OCI-M2 (cell line): ENCODE measurements around the gene BIRC7.

ENCODE experiments used
- DNase-seq: peaks from one replicate; lab custom pipeline; 2025; ENCODE audit not compliant: unreplicated experiment; lab: John Stamatoyannopoulos, UW

The BIRC7 gene

DNA sequence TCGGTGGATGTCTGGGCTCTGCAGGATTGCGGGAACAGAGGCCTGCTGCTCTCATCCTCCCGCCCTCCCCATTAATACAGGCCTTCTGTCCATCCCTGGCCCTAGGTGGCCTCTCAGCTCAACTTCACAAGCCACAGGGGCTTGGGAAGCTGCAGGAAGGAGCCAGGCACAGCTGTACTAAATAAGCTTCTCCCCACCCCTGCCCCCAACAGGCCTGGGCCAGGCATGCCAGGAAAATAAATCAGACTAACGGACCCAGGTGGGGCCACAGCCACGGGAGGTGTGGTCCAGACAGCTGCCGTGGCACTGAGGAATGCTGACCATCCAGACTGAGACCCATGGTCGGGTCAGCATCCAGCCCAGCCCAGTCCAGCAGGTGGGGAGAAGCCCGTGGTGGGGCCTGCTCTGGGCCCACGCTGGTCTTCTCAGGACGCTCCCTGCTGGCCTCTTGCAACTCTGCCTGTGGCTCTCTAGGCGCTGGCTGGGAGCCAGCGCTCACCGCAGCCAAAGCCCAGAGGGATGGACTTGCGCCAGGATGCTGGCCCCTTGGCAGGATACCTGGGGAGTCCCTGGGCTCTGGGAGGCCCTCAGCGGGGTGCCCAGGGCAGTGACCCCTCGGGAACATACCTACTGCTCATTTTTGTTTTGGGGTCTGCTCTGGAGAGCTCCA, 11.2 kb upstream of the BIRC7 start:
- no peak for DNase-seq

GRCh38 chr20:63225082-63225454, 10.6 kb upstream of the BIRC7 start:
- DNase-seq = no peak

DNA sequence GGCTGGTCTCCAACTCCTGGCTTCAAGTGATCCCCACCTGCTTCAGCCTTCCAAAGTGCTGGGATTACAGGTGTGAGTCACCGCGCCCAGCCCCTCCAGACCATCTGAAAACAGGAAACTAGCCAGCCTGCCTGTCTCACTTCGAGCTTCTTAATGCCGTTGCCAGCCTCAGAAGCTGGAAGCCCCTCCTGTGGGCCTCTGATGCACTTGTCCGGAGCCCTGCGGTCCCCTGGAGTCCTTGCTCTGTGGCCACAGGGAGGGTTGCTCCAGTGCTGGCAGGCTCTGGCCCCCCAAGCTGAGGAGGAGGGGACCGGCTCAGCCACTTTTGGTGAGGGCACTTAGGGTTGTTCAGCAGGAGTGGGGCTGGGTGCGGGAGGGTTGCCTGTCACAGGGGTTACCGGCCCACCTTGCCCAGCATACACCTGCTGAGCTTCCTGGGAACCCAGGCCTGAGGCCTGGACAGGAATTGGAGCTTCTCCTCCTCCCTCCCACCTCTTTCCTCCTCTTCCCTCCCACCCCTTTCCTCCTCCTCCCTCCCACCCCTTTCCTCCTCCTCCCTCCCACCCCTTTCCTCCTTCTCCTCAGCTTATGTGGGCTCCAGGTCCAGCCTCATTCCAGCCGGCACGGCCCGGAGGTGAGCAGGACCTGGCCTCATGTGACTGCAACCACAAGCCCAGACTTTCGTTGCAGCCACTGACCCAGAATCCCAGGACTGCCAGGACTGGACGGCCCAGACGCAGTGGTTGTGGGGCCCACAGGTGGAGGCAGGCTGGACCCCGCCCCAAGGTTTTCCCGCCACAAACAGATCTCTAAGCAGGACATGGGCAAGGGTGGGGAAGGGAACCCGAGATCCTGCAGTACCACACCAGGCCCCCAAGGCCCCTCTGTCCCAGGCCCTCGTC, 9.4 kb upstream of the BIRC7 start:
- no peak for DNase-seq

DNA sequence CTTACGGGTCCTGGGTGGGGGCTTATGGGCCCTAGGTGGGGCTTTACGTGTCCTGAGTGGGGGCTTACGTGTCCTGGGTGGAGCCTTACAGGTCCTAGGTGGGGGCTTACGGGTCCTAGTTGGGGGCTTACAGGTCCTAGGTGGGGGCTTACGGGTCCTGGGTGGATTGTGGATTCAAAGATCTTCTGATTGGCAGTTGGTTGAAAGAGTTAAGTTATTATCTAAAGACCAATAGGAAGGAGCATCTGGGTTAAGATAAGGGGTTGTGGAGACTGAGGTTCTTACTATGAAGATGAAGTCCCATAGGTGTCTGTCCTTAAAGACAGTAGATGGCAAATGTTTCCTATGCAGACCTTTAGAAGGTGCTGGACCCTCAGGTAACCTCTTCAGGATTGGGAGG, 8.4 kb upstream of the BIRC7 start:
- DNase-seq = no peak

DNA sequence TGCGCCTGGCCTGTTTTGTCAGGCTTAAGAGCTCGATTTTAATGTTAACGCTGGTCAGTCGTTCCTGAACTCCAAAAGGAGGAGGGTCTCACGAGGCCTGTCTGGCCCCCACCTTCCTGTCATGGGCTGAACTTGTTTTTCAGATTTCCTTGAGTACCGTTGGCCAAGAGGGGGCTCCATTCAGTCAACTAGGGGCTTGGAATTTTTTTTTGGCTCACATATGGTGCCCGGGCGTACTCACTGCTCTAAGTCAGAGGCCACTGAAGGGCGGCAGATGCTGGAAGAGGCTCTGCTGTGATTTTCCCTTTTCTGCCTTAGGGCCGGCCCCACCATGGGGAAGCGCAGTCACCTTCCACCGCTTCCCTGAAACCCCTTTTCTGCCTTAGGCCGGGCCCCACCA, 6.9 kb upstream of the BIRC7 start:
- DNase-seq = no peak

GRCh38 chr20:63230800-63231268, 4.9 kb upstream of the BIRC7 start:
- no peak for DNase-seq

- no peak for DNase-seq
These were observed 3.3 kb upstream of the BIRC7 start for GRCh38 chr20:63232235-63233060.

GRCh38 chr20:63233061-63233344, 2.7 kb upstream of the BIRC7 start:
- no peak for DNase-seq

GRCh38 chr20:63233924-63234323, 1.8 kb upstream of the BIRC7 start:
- DNase-seq = no peak

GRCh38 chr20:63234693-63235398, 859 bp upstream of the BIRC7 start:
- DNase-seq = no peak

- no peak for DNase-seq
These were observed 572 bp downstream of the BIRC7 start for GRCh38 chr20:63236116-63236837.

- no peak for DNase-seq
These were observed 2.3 kb downstream of the BIRC7 start for GRCh38 chr20:63238031-63238430.

DNA sequence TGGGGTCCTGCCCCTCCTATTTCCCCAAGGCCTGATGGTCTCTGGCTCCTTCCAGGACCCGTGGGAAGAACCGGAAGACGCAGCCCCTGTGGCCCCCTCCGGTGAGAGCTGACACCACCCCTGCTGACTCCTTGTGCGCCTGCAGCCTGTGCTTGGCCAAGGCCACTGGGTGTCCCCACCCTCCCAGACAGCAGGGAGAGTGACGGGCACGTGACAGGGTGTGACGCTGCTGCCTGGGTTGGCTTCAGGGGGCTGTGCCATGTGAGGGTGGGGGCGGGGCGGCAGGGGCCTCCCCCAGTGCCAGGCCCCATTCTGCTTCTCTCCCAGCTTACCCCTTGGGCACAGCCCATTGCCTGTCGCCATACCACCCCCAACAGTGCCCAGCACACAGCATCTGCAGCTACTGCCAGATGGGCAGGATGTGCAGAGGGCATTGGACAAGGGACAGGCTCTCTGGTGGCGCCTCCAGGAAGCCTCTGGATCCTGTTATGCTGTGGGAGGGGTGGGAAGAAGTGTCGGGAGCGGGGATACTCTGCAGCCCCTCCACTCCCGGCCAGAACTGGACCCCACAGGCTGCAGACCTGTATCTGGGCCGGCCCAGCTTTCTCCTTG, 2.9 kb downstream of the BIRC7 start:
- no peak for DNase-seq

- DNase-seq = no peak
These were observed 3.7 kb downstream of the BIRC7 start for GRCh38 chr20:63239431-63239830.

GRCh38 chr20:63240004-63240403, 4.3 kb downstream of the BIRC7 start:
- no peak for DNase-seq

DNA sequence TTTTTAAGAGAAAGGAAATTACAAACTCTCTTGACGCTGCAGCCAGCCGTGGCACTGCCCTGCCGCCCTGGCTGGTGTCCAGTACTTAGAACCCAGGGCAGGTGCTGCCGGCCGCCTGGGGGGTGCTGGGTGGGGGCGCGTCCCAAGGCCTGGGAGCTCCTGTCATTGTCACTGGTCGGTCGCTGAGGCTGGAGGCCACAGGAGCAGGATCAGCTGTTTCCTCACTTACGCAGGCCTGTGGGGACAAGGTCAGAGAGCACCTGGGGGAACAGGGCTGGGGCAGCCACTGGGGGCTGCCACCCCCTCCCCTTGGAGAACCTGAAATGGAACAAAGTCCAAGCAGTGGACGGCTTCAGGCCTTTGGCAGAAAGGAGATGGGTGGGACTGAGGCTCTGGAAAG, 5.6 kb downstream of the BIRC7 start:
- no peak for DNase-seq

DNA sequence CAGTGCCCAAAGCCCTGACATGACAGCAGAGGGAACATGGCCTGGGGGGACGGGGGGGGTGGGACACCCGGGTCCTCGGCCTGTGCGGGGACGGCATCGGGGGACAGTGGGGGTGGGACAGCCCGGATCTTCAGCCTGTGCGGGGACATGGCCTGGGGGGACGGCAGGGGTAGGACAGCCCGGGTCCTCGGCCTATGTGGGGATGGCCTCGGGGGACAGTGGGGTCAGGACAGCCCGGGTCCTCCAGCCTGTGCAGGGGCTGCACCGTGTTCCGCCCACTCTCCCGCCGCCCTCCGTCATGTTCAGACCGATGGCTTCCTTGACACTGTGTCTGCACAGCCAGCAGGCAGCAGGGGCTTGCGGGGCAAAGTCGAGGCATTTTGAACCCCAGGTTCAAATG, 7.0 kb downstream of the BIRC7 start:
- DNase-seq = no peak

- DNase-seq = no peak
These were observed 8.0 kb downstream of the BIRC7 start for GRCh38 chr20:63243604-63244247.

DNA sequence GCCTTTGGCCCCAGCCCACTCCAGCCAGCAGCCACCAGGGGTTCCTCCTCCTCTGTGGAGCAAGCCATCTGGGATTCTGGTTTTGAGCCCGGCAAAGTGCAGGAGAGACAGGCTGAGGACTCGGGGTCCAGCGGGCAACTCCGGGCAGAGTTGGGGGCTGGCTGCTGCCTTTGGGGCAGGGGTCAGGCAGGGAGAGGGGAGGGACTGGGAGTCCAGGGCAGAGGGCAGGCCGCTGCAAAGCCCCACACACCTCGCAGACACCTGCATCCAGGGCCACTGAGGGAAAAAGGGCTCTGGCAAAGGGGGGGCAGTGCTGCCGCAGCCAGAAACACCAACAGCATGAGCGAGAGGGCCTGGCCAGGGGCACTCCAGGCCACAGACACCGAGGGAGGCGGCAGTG, 8.8 kb downstream of the BIRC7 start:
- no peak for DNase-seq
